GM13976 (cell line): Measurements from ENCODE around the gene ISOC2.

Experiments
- DNase-seq: peaks from one replicate; pipeline ENCODE4 v3.0.0; 2012; ENCODE audit warnings: low spot score
- CTCF ChIP-seq: IDR thresholded peaks from 2 replicates; pipeline ENCODE4 v1.5.1; 2012; ENCODE audit warnings: borderline replicate concordance, mild to moderate bottlenecking; ENCODE audit not compliant: insufficient read depth; ENCODE audit errors: extremely low read depth, missing control alignments, control extremely low read depth
- in situ Hi-C: fragments of 300-500 bp; cut with MboI; formaldehyde crosslinking; loops from one replicate; pipeline ENCODE4 v1.12.0; 2022; ENCODE audit warnings: low sequenced_read_pairs, mixed read lengths, inconsistent platforms; ENCODE audit not compliant: unreplicated experiment

Gene ISOC2

GRCh38 chr19:55463583-55464031, 2.2 kb upstream of the ISOC2 start:
- no peak for TF ChIP-seq CTCF

GRCh38 chr19:55462722-55463121, 1.3 kb upstream of the ISOC2 start:
- in situ Hi-C loops: no loop called here
- DNase-seq: no peak
- no peak for TF ChIP-seq CTCF

More at GRCh38 chr19:55463583-55464031, 2.2 kb upstream of the ISOC2 start:
- no peak for DNase-seq
- in situ Hi-C loops: no loop called here

GRCh38 chr19:55461974-55462626, 658 bp upstream of the ISOC2 start:
- TF ChIP-seq CTCF: no peak
- no peak for DNase-seq
- in situ Hi-C loops: no loop called here

GRCh38 chr19:55460670-55461258, 678 bp downstream of the ISOC2 start:
- DNase-seq: peak; percentile 81
- no peak for TF ChIP-seq CTCF
- in situ Hi-C loops: no loop called here

GRCh38 chr19:55459950-55460657, 1.3 kb downstream of the ISOC2 start:
- no peak for DNase-seq
- no peak for TF ChIP-seq CTCF
- in situ Hi-C loops: no loop called here

- in situ Hi-C loops: no loop called here
- TF ChIP-seq CTCF: no peak
- DNase-seq: no peak
Observed at GRCh38 chr19:55459551-55459949, 1.9 kb downstream of the ISOC2 start.
